Mucosa of stomach (tissue), 1 donor: ENCODE results near the gene NEK7.
"Not testable (repeated sequence)": the region's sequence is repeated elsewhere in the genome, so short reads cannot be mapped to it uniquely, and the experiment has no call there.

Experiments used
- H3K27me3 ChIP-seq: one replicate; pipeline ENCODE4 v1.7.0; 2013; ENCODE audit warnings: mild to moderate bottlenecking, low read length; ENCODE audit not compliant: control insufficient read depth, insufficient read depth
- H3K36me3 ChIP-seq: one replicate; pipeline ENCODE4 v1.7.0; 2013; ENCODE audit warnings: low read length; ENCODE audit not compliant: control insufficient read depth, insufficient read depth
- H3K4me1 ChIP-seq: one replicate; pipeline ENCODE4 v1.7.0; 2013; ENCODE audit warnings: mild to moderate bottlenecking, low read length; ENCODE audit not compliant: control insufficient read depth, insufficient read depth
- H3K4me3 ChIP-seq: one replicate; pipeline ENCODE4 v1.7.0; 2013; ENCODE audit warnings: low read length
- H3K9ac ChIP-seq: one replicate; pipeline ENCODE4 v1.7.0; 2013; ENCODE audit warnings: mild to moderate bottlenecking, low read length, moderate library complexity
- H3K9me3 ChIP-seq: one replicate; pipeline ENCODE4 v1.7.0; 2013; ENCODE audit warnings: mild to moderate bottlenecking, low read length, moderate library complexity; ENCODE audit not compliant: control insufficient read depth
- donor health status: Pancreatic carcinoma.

The NEK7 gene

DNA sequence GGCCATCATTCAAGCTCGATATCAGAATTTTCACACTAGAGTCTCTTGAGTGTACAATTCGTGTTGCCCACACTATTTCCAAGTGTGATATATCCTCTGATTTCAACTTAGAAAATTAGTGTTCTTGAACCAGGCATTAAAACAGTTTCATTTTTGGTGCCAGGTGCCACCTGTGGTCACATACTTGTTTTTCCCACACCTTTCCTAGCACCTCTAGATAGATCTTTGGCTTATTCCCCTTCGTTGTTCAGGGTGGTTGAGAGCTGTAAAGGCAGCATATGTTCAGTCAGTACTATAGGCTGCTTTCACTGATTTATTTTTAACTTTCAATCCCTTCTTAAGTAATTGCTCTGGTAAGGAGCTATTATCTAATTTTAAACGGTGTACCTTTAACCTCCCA, 131.1 kb downstream of the NEK7 start:
- Histone ChIP-seq H3K27me3 (no peaks in the 10 kb centered on the region), H3K4me1 (peaks cover 9% of the 10 kb centered on the region), H3K9me3 (no peaks in the 10 kb centered on the region), H3K36me3 (no peaks in the 10 kb centered on the region), H3K4me3 (no peak overlapping the region), H3K9ac (no peak overlapping the region)

DNA sequence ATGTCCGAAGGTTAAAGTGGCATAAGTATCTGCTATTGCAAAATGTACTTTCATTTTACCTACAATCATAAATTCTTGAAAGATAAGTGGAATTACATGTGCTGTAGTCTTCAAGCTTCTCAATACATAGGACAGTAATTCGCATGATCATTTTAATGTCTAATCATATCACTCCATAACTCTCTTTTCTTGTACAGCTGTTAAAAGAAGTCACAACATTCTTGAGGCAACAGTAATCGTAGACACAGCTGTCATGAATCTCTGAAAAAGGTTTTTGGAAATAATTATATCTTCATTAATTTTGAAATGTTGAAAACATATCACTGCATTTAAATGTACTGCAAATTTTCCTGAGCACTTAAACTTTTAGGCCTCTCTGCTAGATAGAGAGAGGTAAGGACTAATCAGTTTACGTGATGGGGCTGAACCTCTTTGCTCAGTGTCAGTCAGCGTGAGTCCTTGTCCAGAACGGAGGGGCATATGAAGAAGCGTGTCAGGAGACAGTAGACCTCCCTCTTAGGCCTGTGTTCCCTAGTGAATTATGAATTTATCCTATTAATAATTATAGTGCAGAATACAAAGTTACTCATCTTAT, 133.4 kb downstream of the NEK7 start:
- H3K36me3 ChIP-seq, result no peaks in the 10 kb centered on the region
- H3K4me3 ChIP-seq, result no peak overlapping the region
- H3K4me1 ChIP-seq, result no peaks in the 10 kb centered on the region
- H3K27me3 ChIP-seq, result no peaks in the 10 kb centered on the region
- no peaks in the 10 kb centered on the region for H3K9me3 ChIP-seq
- H3K9ac ChIP-seq, result no peak overlapping the region

DNA sequence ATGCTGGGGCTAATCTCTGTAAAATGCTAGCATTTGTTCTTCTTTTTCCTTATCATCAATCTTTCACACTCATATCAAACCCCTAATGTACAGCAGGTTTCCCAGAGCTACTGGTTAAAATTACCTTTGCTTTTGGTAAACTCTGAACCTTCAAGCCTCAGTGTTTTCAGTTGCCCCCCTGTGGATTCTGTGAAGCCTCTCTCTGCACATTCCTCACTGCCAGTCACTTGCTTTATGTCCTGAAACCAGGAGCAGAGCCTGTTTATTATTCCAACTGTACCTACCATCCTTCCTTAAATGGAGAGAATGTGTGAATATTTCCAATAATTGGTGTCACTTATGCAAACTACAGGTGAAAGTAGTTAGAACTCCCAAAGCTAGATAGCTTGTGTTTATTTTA, 134.2 kb downstream of the NEK7 start:
- H3K9ac ChIP-seq, result no peak overlapping the region
- H3K9me3 ChIP-seq, result no peaks in the 10 kb centered on the region
- H3K27me3 ChIP-seq, result no peaks in the 10 kb centered on the region
- no peaks in the 10 kb centered on the region for H3K36me3 ChIP-seq
- H3K4me3 ChIP-seq, result no peak overlapping the region
- H3K4me1 ChIP-seq, result no peaks in the 10 kb centered on the region

DNA sequence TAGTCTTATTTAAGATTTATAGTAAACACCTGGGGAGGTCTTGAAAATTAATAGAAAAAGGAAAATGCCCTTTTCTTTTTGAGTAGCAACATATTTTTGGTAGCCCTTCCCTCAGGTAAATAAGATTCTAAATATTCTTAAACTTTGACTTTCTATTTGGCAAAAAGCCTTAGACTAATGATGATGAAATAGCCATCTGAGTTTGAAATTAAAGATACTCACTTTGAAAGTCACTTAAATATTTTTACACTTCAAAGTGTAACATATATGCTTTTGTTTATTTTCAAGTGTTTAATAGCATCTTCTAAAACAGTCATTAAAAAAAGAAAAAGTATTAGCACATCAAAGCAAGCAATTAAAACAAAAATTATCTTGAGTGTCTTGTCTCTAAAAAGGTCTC, 135.1 kb downstream of the NEK7 start:
- Histone ChIP-seq H3K9me3 (no peaks in the 10 kb centered on the region), H3K4me3 (no peak overlapping the region), H3K27me3 (no peaks in the 10 kb centered on the region), H3K4me1 (no peaks in the 10 kb centered on the region), H3K9ac (no peak overlapping the region), H3K36me3 (no peaks in the 10 kb centered on the region)

DNA sequence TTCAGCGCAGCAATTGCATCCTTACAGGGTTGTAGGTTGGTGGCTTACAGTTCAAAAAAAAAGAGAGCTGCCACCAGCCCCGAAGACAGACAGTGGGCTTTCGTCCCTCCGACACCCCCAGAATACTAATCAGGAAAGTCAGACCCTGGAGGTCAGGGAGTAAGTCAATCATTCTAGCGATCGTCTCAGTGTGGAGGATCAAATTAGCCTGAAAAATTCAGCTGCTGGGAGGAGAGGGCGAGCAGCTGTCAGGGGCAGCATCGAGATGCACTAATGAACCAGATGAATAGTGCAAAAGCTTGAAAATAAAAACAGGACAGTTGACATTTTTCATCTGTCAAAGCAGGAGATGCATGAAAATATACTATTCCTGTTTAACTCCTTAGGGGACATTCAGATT, 138.4 kb downstream of the NEK7 start:
- no peak overlapping the region for H3K4me3 ChIP-seq
- no peaks in the 10 kb centered on the region for H3K9me3 ChIP-seq
- H3K9ac ChIP-seq, result no peak overlapping the region
- H3K27me3 ChIP-seq, result no peaks in the 10 kb centered on the region
- H3K36me3 ChIP-seq, result no peaks in the 10 kb centered on the region
- H3K4me1 ChIP-seq, result no peaks in the 10 kb centered on the region

DNA sequence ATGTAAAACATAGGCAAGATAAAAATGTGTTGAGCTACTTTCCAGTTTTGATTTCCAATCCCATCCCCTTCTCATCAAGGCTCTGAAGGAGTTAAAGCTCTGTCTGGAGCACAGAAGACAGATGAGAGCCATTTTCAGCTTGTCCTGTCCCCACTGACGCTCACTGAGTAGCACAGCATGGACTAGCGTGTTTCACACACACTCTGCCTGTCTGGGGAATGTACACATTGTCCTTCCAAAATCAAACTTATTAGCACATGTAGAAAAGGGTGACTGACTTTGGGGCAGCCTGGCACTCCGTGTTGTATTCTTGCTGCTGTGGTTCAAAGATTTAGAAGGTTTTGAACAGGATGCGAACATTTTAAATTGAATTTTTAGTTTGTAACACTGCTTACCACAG, 139.2 kb downstream of the NEK7 start:
- H3K36me3 ChIP-seq, result no peaks in the 10 kb centered on the region
- H3K4me1 ChIP-seq, result no peaks in the 10 kb centered on the region
- H3K27me3 ChIP-seq, result no peaks in the 10 kb centered on the region
- H3K9ac ChIP-seq, result no peak overlapping the region
- H3K4me3 ChIP-seq, result no peak overlapping the region
- no peaks in the 10 kb centered on the region for H3K9me3 ChIP-seq

DNA sequence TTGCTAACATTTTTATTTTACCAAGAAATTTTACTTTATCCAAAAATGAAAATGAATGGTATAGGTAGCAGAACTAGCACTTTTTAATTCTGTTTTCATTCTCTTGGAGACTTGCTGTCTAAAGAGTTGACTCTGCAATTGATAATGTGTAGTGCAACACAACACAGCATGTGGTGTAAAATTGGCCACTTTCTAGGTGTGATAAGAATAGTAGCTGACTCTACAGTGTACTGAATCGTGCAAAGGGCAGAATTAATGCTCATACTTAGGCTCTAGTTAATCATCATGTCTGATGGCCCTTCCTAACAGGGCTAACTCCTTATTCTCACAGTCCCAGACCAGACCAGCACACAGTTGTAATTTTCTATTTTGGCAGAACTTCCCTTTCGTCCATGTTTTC, 140.5 kb downstream of the NEK7 start:
- Histone ChIP-seq H3K4me3 (no peak overlapping the region), H3K4me1 (no peaks in the 10 kb centered on the region), H3K9ac (no peak overlapping the region), H3K36me3 (no peaks in the 10 kb centered on the region), H3K9me3 (no peaks in the 10 kb centered on the region), H3K27me3 (no peaks in the 10 kb centered on the region)

DNA sequence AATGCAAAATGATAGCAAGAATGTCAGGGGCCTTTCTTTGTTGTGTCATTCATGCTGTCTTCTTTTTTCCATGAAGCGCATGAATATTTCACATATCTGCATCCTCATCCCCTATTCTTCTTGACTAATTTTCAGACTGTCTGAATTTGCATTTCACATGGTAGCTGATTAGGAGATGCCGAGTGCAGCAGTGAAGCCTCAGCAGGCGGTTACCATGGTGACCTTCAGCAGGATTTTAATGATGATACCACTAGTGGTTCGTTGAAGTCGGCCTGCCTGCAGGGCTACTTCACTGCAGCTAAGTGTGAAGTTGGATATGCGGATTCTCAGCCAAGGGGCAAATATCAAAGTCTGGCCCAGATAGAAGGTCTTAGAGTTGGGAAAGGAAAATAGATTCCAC, 141.8 kb downstream of the NEK7 start:
- H3K36me3 ChIP-seq, result no peaks in the 10 kb centered on the region
- no peak overlapping the region for H3K9ac ChIP-seq
- H3K4me1 ChIP-seq, result no peaks in the 10 kb centered on the region
- no peaks in the 10 kb centered on the region for H3K27me3 ChIP-seq
- no peak overlapping the region for H3K4me3 ChIP-seq
- H3K9me3 ChIP-seq, result no peaks in the 10 kb centered on the region

DNA sequence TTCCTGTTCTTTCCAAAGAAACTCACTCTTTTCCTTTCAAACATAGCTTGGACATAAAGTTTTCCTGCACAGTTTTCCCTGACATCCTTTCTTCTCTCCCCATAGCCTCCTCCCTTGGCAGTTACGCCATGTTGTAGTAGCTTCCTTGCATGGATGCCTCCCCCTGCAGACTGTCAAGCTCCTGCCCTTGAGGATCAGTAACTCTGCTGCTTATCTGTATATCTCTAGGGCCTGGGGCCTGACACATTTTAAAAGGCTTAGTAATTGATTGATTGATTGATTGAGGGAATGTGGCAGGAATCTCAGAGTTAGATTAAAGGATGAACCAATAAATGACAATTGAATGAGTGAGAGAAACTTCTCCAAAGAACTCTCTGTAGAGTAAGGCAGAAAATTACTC, 143.7 kb downstream of the NEK7 start:
- Histone ChIP-seq H3K36me3 (no peaks in the 10 kb centered on the region), H3K27me3 (no peaks in the 10 kb centered on the region), H3K9ac (no peak overlapping the region), H3K4me1 (no peaks in the 10 kb centered on the region), H3K9me3 (no peaks in the 10 kb centered on the region), H3K4me3 (no peak overlapping the region)

DNA sequence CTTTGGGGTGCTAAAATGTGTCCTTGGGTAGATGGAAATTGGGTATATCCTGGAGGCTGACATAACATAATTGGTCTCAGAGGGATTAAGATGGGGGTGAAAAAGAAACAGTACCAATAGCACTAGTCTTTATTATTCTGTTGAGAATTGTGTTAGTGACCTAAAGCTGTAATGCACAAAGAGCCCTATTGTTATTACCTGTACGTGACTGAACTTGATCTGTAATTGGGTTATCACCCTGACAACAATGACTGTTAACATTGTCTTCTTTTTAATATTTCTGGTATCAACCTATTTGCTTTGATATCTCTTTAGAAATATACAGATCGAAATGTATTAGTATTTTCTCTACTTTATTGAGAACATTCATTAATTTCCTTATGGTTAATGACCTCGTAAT, 147.6 kb downstream of the NEK7 start:
- no peaks in the 10 kb centered on the region for H3K9me3 ChIP-seq
- no peak overlapping the region for H3K4me3 ChIP-seq
- H3K36me3 ChIP-seq, result no peaks in the 10 kb centered on the region
- no peak overlapping the region for H3K9ac ChIP-seq
- H3K4me1 ChIP-seq, result no peaks in the 10 kb centered on the region
- H3K27me3 ChIP-seq, result no peaks in the 10 kb centered on the region

DNA sequence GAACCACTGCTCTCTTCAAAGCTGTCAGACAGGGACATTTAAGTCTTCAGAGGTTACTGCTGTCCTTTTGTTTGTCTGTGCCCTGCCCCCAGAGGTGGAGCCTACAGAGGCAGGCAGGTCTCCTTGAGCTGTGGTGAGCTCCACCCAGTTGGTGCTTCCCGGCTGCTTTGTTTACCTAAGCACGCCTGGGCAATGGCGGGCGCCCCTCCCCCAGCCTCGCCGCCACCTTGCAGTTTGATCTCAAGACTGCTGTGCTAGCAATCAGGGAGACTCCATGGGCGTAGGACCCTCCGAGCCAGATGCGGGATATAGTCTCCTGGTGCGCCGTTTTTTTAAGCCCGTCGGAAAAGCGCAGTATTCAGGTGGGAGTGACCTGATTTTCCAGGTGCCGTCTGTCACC, 158.0 kb downstream of the NEK7 start:
- not testable (repeated sequence) for H3K4me3 ChIP-seq, H3K9me3 ChIP-seq, H3K9ac ChIP-seq, H3K27me3 ChIP-seq, H3K4me1 ChIP-seq, H3K36me3 ChIP-seq

DNA sequence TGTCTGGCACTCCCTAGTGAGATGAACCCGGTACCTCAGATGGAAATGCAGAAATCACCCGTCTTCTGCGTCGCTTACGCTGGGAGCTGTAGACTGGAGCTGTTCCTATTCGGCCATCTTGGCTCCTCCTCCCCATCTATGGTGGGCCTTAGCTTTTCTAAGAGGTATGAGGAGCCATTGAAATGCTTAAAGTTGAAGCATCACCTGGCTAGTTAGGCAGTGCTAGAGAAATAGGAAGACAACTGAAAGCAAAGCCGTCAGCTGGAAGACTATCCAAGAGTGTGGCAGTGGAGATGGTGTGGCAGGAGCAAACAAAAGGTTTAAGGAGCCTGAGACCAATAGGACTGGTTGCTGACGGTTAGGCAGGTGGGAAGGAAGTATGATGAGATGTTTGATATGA, 158.5 kb downstream of the NEK7 start:
- not testable (repeated sequence) for H3K9ac ChIP-seq, H3K36me3 ChIP-seq, H3K4me1 ChIP-seq, H3K27me3 ChIP-seq, H3K9me3 ChIP-seq, H3K4me3 ChIP-seq

DNA sequence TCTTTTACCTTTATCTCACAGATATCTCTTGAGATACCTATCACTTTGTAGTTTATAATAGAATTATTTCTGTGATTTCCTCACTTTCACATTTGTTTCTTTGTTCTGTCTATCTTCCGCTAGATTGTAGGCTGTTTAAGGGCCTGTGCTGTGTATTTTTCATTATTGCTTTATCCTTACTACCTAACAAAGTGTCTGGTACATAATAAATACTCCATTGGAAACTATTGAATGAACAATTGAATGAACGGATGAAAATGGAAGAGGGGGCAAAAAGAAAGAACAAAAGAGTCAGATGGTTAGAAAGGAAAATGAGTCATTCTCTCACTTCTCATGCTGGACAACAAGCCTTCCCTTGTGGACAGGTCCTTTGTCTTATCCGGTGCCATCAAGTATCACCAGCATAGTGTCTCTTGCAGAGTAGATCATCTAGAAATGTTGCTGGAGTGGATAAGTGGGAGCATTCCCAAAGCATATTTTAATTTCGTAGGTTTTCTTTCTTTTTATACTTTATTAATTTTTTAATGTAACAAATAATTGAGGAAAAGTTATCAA, 159.8 kb downstream of the NEK7 start:
- Histone ChIP-seq H3K9me3 (no peaks in the 10 kb centered on the region), H3K27me3 (no peaks in the 10 kb centered on the region), H3K4me3 (no peak overlapping the region)

More for the DNA sequence above, 159.8 kb downstream of the NEK7 start:
- Histone ChIP-seq H3K36me3 (no peaks in the 10 kb centered on the region), H3K4me1 (no peaks in the 10 kb centered on the region), H3K9ac (no peak overlapping the region)
